NCI-H146 (cell line): ENCODE data around the gene ATP11C.
"Not testable (repeated sequence)": the region's sequence is repeated elsewhere in the genome, so short reads cannot be mapped to it uniquely, and the experiment has no call there.

Experiments
- DNase-seq: peaks from one replicate; lab custom pipeline; 2025; lab: John Stamatoyannopoulos, UW

ATP11C gene

GRCh38 chrX:139924069-139924695 is 8.7 kb downstream of the ATP11C start:
- no peak for DNase-seq

- not testable (repeated sequence) for DNase-seq
These were observed 11.7 kb downstream of the ATP11C start for GRCh38 chrX:139921142-139921541.

GRCh38 chrX:139920316-139920715 is 12.5 kb downstream of the ATP11C start:
- DNase-seq, result no peak

- no peak for DNase-seq
These were observed 18.4 kb downstream of the ATP11C start for GRCh38 chrX:139914421-139914820.

GRCh38 chrX:139909712-139910111 is 23.1 kb downstream of the ATP11C start:
- no peak for DNase-seq

GRCh38 chrX:139907078-139907477 is 25.8 kb downstream of the ATP11C start:
- no peak for DNase-seq

- no peak for DNase-seq
These were observed 27.1 kb downstream of the ATP11C start for GRCh38 chrX:139905743-139906142.

- DNase-seq, result no peak
These were observed 27.8 kb downstream of the ATP11C start for GRCh38 chrX:139905051-139905450.

- no peak for DNase-seq
These were observed 29.6 kb downstream of the ATP11C start for GRCh38 chrX:139903210-139903609.

GRCh38 chrX:139902559-139902958 is 30.3 kb downstream of the ATP11C start:
- DNase-seq, result no peak

- DNase-seq, result no peak
These were observed 34.5 kb downstream of the ATP11C start for GRCh38 chrX:139898334-139898733.

GRCh38 chrX:139892512-139892911 is 40.3 kb downstream of the ATP11C start:
- no peak for DNase-seq

- DNase-seq, result no peak
These were observed 41.7 kb downstream of the ATP11C start for GRCh38 chrX:139890991-139891700.

GRCh38 chrX:139889760-139890159 is 43.1 kb downstream of the ATP11C start:
- no peak for DNase-seq

- no peak for DNase-seq
These were observed 48.9 kb downstream of the ATP11C start for GRCh38 chrX:139883984-139884383.

GRCh38 chrX:139882299-139882698 is 50.6 kb downstream of the ATP11C start:
- DNase-seq, result no peak

- no peak for DNase-seq
These were observed 51.3 kb downstream of the ATP11C start for GRCh38 chrX:139881572-139881971.

- no peak for DNase-seq
These were observed 51.7 kb downstream of the ATP11C start for GRCh38 chrX:139881130-139881529.

GRCh38 chrX:139877710-139878414 is 55.0 kb downstream of the ATP11C start:
- DNase-seq, result no peak

- no peak for DNase-seq
These were observed 57.0 kb downstream of the ATP11C start for GRCh38 chrX:139875841-139876240.

- no peak for DNase-seq
These were observed 63.1 kb downstream of the ATP11C start for GRCh38 chrX:139869796-139870195.

GRCh38 chrX:139864640-139865039 is 68.2 kb downstream of the ATP11C start:
- no peak for DNase-seq

GRCh38 chrX:139862208-139862607 is 70.6 kb downstream of the ATP11C start:
- no peak for DNase-seq
